Measurements from ENCODE around the gene GRAMD1A. TPM values are rescaled to one million over a fixed set of nuclear protein-coding genes. Genes with fewer than 3 reads are reported as not detected.
A peak's percentile ranks its signal among the peaks of the same experiment; 100 is the strongest.

Gene GRAMD1A
- total and polyA plus RNA-seq, 9 of the 15 experiments (the other 6 are each of a cell fraction or from before 2014, with no cell fraction given) = 1.4 to 63.8 (median 38.5) TPM

DNA sequence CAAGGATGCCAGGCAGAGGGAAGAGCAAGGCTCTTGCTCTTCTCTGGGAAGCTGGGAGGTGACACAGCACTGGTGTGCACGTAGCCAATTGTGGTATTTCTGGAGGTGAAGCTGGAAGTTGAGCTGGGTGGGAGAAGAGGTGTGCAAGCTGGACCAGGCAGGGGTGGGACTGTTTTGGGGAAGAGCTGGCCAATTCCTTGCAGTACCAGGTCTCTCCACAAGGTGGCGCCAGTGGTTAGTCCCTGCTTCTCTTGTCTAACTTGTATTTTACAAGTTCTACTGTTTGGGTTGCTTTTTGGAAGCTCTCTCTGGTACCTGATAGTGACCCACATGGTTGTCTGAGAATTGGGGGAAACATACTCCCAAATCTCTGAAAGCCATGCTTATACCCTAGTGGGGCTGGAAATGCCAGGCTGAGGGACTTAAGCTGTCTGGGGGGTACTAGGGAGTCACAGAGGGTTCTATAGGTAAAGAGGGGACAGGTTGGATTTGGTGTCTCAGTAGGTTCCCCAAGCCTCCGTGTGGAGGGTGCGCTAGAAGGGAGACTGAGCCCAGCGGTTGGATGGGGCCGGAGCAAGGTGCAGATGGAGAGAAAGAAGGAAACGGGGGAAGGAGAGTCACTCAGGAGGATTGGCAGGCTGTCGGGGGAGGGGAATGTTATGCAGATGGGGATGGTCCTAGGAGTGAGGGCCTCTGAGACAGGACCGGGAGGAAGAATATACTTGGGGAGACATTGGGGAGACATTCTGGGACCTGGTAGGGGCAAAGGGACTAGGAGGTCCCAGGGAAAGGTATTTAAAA lies 44.4 kb downstream of the GRAMD1A start (continued):
- TF ChIP-seq ADNP (tag; IDR thresholded peaks at IDR 0.05) = peak; percentile 75
- TF ChIP-seq ZC3H11A (IDR thresholded peaks at IDR 0.05; ENCODE audit: low read depth, low read length) = no peak
- TF ChIP-seq RBM15 (IDR thresholded peaks at IDR 0.05; ENCODE audit: insufficient read depth, low read length) = no peak
- TF ChIP-seq ZKSCAN1 (IDR thresholded peaks at IDR 0.05; ENCODE audit: low read depth, low read length) = no peak
- TF ChIP-seq ZFP1 (CRISPR knock-in tag; IDR thresholded peaks at IDR 0.05) = no peak
- TF ChIP-seq RCOR1 (IDR thresholded peaks at IDR 0.05; ENCODE audit: borderline replicate concordance in 1 of 2, low read depth in 2 of 2, low read length in 2 of 2) = peak in 1 of 2 experiments; percentile 40; a peak in 1 of 4 replicates
- TF ChIP-seq, protein P1, sequence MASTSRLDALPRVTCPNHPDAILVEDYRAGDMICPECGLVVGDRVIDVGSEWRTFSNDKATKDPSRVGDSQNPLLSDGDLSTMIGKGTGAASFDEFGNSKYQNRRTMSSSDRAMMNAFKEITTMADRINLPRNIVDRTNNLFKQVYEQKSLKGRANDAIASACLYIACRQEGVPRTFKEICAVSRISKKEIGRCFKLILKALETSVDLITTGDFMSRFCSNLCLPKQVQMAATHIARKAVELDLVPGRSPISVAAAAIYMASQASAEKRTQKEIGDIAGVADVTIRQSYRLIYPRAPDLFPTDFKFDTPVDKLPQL (IDR thresholded peaks at IDR 0.05; ENCODE audit: extremely low read depth, insufficient read length) = no peak
- no peak for TF ChIP-seq NR2C1 (IDR thresholded peaks at IDR 0.05)
- no peak for TF ChIP-seq NR2C1 (tag; IDR thresholded peaks at IDR 0.05)
- TF ChIP-seq, protein P2, sequence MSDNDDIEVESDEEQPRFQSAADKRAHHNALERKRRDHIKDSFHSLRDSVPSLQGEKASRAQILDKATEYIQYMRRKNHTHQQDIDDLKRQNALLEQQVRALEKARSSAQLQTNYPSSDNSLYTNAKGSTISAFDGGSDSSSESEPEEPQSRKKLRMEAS (CRISPR knock-in tag; IDR thresholded peaks at IDR 0.05) = no peak
- TF ChIP-seq, protein P3, sequence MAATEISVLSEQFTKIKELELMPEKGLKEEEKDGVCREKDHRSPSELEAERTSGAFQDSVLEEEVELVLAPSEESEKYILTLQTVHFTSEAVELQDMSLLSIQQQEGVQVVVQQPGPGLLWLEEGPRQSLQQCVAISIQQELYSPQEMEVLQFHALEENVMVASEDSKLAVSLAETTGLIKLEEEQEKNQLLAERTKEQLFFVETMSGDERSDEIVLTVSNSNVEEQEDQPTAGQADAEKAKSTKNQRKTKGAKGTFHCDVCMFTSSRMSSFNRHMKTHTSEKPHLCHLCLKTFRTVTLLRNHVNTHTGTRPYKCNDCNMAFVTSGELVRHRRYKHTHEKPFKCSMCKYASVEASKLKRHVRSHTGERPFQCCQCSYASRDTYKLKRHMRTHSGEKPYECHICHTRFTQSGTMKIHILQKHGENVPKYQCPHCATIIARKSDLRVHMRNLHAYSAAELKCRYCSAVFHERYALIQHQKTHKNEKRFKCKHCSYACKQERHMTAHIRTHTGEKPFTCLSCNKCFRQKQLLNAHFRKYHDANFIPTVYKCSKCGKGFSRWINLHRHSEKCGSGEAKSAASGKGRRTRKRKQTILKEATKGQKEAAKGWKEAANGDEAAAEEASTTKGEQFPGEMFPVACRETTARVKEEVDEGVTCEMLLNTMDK (IDR thresholded peaks at IDR 0.05; ENCODE audit: borderline replicate concordance, insufficient read depth, low read depth, low read length, poor library complexity, severe bottlenecking) = peak; percentile 45
- no peak for TF ChIP-seq BMI1 (IDR thresholded peaks at IDR 0.05; ENCODE audit: low read length)
- TF ChIP-seq POLR3G (IDR thresholded peaks at IDR 0.05; ENCODE audit: extremely low read depth, insufficient read length, insufficient replicate concordance) = no peak
- TF ChIP-seq KHSRP (IDR thresholded peaks at IDR 0.05) = no peak
- TF ChIP-seq TEAD4 (IDR thresholded peaks at IDR 0.05; ENCODE audit: low read length) = no peak
- no peak for TF ChIP-seq TEAD4 (CRISPR knock-in tag; IDR thresholded peaks at IDR 0.05; ENCODE audit: borderline replicate concordance)
- TF ChIP-seq C11orf30 (IDR thresholded peaks at IDR 0.05; ENCODE audit: low read depth) = no peak
- no peak for TF ChIP-seq MCM7 (IDR thresholded peaks at IDR 0.05)
- TF ChIP-seq, protein P4, sequence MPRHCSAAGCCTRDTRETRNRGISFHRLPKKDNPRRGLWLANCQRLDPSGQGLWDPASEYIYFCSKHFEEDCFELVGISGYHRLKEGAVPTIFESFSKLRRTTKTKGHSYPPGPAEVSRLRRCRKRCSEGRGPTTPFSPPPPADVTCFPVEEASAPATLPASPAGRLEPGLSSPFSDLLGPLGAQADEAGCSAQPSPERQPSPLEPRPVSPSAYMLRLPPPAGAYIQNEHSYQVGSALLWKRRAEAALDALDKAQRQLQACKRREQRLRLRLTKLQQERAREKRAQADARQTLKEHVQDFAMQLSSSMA (CRISPR knock-in tag; IDR thresholded peaks at IDR 0.05) = no peak
- TF ChIP-seq JUND (IDR thresholded peaks at IDR 0.05; ENCODE audit: borderline replicate concordance, low read depth, low read length) = no peak
- TF ChIP-seq JUND (tag; IDR thresholded peaks at IDR 0.05; ENCODE audit: borderline replicate concordance, low read depth, low read length) = no peak
- TF ChIP-seq ZNF347 (CRISPR knock-in tag; IDR thresholded peaks at IDR 0.05; ENCODE audit: low read depth) = no peak
- TF ChIP-seq ARID1B (IDR thresholded peaks at IDR 0.05) = no peak
- TF ChIP-seq KLF16 (IDR thresholded peaks at IDR 0.05) = peak; percentile 38; the same call in 1 of the 2 replicates
- TF ChIP-seq GTF2E2 (tag; IDR thresholded peaks at IDR 0.05) = no peak
- TF ChIP-seq XRCC5 (IDR thresholded peaks at IDR 0.05; ENCODE audit: low read depth, low read length) = peak; percentile 41; the same call in 1 of the 2 replicates
- no peak for TF ChIP-seq ZNF282 (CRISPR knock-in tag; IDR thresholded peaks at IDR 0.05)
